HL-60 (cell line): Measurements from ENCODE around the gene GNAS.

Source experiments
- CTCF ChIP-seq: IDR thresholded peaks from one replicate; pipeline ENCODE4 v1.5.1; 2011; ENCODE audit warnings: low read length, control low read depth, inconsistent platforms; ENCODE audit not compliant: insufficient read depth
- GABPA ChIP-seq: IDR thresholded peaks from 2 replicates; pipeline ENCODE4 v1.6.1; 2012; ENCODE audit warnings: low read depth
- POLR2AphosphoS5 ChIP-seq: IDR thresholded peaks from 2 replicates; pipeline ENCODE4 v1.6.1; 2012; ENCODE audit warnings: low read depth
- REST ChIP-seq: IDR thresholded peaks from 2 replicates; pipeline ENCODE4 v1.6.1; 2012; ENCODE audit warnings: low read depth; ENCODE audit not compliant: insufficient replicate concordance
- SPI1 ChIP-seq: IDR thresholded peaks from 2 replicates; pipeline ENCODE4 v1.6.1; 2012; ENCODE audit warnings: low read depth, mild to moderate bottlenecking, borderline replicate concordance

DNA sequence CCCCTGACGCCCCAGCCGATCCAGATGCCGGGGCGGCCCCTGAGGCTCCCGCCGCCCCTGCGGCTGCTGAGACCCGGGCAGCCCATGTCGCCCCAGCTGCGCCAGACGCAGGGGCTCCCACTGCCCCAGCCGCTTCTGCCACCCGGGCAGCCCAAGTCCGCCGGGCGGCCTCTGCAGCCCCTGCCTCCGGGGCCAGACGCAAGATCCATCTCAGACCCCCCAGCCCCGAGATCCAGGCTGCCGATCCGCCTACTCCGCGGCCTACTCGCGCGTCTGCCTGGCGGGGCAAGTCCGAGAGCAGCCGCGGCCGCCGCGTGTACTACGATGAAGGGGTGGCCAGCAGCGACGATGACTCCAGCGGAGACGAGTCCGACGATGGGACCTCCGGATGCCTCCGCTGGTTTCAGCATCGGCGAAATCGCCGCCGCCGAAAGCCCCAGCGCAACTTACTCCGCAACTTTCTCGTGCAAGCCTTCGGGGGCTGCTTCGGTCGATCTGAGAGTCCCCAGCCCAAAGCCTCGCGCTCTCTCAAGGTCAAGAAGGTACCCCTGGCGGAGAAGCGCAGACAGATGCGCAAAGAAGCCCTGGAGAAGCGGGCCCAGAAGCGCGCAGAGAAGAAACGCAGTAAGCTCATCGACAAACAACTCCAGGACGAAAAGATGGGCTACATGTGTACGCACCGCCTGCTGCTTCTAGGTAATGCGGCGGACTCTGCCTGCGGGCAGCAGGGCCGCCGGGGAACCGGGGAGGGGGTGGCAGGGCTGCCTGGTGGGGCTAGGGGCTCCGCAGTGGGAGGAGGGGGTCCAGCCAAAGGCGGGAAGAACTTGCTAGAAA is 2.3 kb downstream of the GNAS start:
- no peak for TF ChIP-seq CTCF
- no peak for TF ChIP-seq POLR2AphosphoS5
- TF ChIP-seq REST: no peak
- TF ChIP-seq GABPA: no peak
- no peak for TF ChIP-seq SPI1
